MM.1S (cell line): Measurements from ENCODE around the gene PGBD5.

Source experiments
- DNase-seq: peaks from one replicate; pipeline ENCODE4 v3.0.0-alpha.2; 2015
- H2AFZ ChIP-seq: fragments of 300-600 bp; sonication (generic); 2 replicates; pipeline ENCODE4 v1.6.0; 2016; ENCODE audit warnings: antibody characterized with exemption, low read length
- H3F3A ChIP-seq: fragments of 300-600 bp; sonication (generic); 2 replicates; pipeline ENCODE4 v1.6.1; 2016; ENCODE audit warnings: mild to moderate bottlenecking, antibody characterized with exemption, low read length, moderate library complexity, mixed read lengths; ENCODE audit not compliant: insufficient read depth
- H3K27ac ChIP-seq: fragments of 300-600 bp; sonication (generic); 2 replicates; pipeline ENCODE4 v1.5.1; 2016; ENCODE audit warnings: mild to moderate bottlenecking, low read length
- H3K27me3 ChIP-seq: fragments of 300-600 bp; sonication (generic); replicated peaks from 2 replicates; pipeline ENCODE4 v1.6.0; 2016; ENCODE audit warnings: low read length; ENCODE audit not compliant: insufficient read depth
- H3K36me3 ChIP-seq: fragments of 300-600 bp; sonication (generic); replicated peaks from 2 replicates; pipeline ENCODE4 v1.6.1; 2016; ENCODE audit warnings: mild to moderate bottlenecking, low read length, mixed read lengths; ENCODE audit not compliant: insufficient read depth
- H3K4me1 ChIP-seq: fragments of 300-600 bp; sonication (generic); 2 replicates; pipeline ENCODE4 v1.6.1; 2016; ENCODE audit warnings: low read length, mixed read lengths
- H3K4me2 ChIP-seq: fragments of 300-600 bp; sonication (generic); 2 replicates; pipeline ENCODE4 v1.6.0; 2016; ENCODE audit warnings: low read depth, low read length
- H3K4me3 ChIP-seq: fragments of 300-600 bp; sonication (generic); 2 replicates; pipeline ENCODE4 v1.5.1; 2016; ENCODE audit warnings: low read length, mixed read lengths
- H3K79me2 ChIP-seq: fragments of 300-600 bp; sonication (generic); 2 replicates; pipeline ENCODE4 v1.6.1; 2016; ENCODE audit warnings: mixed run types, low read length, mixed read lengths
- H3K9ac ChIP-seq: fragments of 300-600 bp; sonication (generic); 2 replicates; pipeline ENCODE4 v1.6.1; 2016; ENCODE audit warnings: low read length, mixed read lengths
- H3K9me2 ChIP-seq: fragments of 300-600 bp; sonication (generic); replicated peaks from 2 replicates; pipeline ENCODE4 v1.6.1; 2016; ENCODE audit warnings: mild to moderate bottlenecking, low read length, mixed read lengths; ENCODE audit not compliant: insufficient read depth
- H3K9me3 ChIP-seq: fragments of 300-600 bp; sonication (generic); replicated peaks from 2 replicates; pipeline ENCODE4 v1.6.1; 2016; ENCODE audit warnings: mild to moderate bottlenecking, low read length, mixed read lengths; ENCODE audit not compliant: insufficient read depth
- H4K20me1 ChIP-seq: fragments of 300-600 bp; sonication (generic); 2 replicates; pipeline ENCODE4 v1.6.1; 2016; ENCODE audit warnings: mild to moderate bottlenecking, low read length, moderate library complexity, mixed read lengths; ENCODE audit not compliant: insufficient read depth
- EZH2 ChIP-seq: fragments of 300-600 bp; sonication (generic); optimal IDR thresholded peaks from 2 replicates; pipeline ENCODE3; 2017; ENCODE audit warnings: low read depth, mild to moderate bottlenecking, antibody characterized with exemption, low read length, mixed read lengths
- EZH2phosphoT487 ChIP-seq: fragments of 300-600 bp; sonication (generic); IDR thresholded peaks from 2 replicates; pipeline ENCODE4 v1.6.1; 2018; ENCODE audit warnings: antibody characterized with exemption, low read length
- TF ChIP-seq, protein P1 (sequence below): fragments of 300-600 bp; sonication (generic); IDR thresholded peaks from 2 replicates; pipeline ENCODE4 v1.5.1; 2016; ENCODE audit warnings: antibody characterized with exemption, low read length, mixed read lengths

PGBD5 gene

DNA sequence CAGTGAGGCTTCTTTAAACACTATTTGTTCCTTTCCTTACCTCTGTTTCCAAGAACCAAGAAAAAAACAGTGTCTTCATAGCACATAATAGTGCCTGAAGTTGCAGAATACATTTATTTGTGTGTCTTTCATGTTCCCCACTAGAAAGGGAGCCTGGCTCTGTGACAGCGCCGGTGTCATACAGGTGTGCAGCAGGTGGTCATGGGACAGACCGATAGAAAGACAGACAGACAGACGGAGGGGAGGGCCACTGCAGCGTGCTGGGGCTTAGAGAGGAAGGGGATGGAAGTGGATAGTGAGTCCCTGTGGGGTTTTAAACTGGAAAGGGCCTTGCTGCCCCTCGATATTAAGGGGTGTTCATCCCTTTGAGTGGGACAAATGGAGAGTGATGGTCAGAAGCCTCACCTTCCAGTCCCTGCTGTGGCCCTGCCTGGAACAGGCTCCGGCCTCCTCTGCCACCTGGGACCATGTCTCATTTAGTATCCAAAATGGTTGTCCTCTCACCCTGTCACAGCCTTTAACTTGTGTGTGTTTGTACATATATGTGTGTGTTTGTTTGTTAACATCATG, 152.9 kb downstream of the PGBD5 start:
- DNase-seq, result no peak
- H3K4me1 ChIP-seq, result no peaks in the 10 kb centered on the region
- H3K9me2 ChIP-seq, result no peaks in the 10 kb centered on the region
- H4K20me1 ChIP-seq, result no peaks in the 10 kb centered on the region
- H3K4me2 ChIP-seq, result no peak overlapping the region
- TF ChIP-seq EZH2 (no peak), EZH2phosphoT487 (no peak)
- TF ChIP-seq, protein P1, sequence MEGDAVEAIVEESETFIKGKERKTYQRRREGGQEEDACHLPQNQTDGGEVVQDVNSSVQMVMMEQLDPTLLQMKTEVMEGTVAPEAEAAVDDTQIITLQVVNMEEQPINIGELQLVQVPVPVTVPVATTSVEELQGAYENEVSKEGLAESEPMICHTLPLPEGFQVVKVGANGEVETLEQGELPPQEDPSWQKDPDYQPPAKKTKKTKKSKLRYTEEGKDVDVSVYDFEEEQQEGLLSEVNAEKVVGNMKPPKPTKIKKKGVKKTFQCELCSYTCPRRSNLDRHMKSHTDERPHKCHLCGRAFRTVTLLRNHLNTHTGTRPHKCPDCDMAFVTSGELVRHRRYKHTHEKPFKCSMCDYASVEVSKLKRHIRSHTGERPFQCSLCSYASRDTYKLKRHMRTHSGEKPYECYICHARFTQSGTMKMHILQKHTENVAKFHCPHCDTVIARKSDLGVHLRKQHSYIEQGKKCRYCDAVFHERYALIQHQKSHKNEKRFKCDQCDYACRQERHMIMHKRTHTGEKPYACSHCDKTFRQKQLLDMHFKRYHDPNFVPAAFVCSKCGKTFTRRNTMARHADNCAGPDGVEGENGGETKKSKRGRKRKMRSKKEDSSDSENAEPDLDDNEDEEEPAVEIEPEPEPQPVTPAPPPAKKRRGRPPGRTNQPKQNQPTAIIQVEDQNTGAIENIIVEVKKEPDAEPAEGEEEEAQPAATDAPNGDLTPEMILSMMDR, result no peak
- H3K79me2 ChIP-seq, result no peaks in the 10 kb centered on the region
- H3K4me3 ChIP-seq, result no peak overlapping the region
- H3F3A ChIP-seq, result no peaks in the 10 kb centered on the region
- H2AFZ ChIP-seq, result no peak overlapping the region
- H3K27ac ChIP-seq, result no peak overlapping the region
- H3K27me3 ChIP-seq, result no peaks in the 10 kb centered on the region
- H3K36me3 ChIP-seq, result peaks cover 10% of the 10 kb centered on the region; the same call in 1 of the 2 replicates
- no peak overlapping the region for H3K9ac ChIP-seq
- no peaks in the 10 kb centered on the region for H3K9me3 ChIP-seq

DNA sequence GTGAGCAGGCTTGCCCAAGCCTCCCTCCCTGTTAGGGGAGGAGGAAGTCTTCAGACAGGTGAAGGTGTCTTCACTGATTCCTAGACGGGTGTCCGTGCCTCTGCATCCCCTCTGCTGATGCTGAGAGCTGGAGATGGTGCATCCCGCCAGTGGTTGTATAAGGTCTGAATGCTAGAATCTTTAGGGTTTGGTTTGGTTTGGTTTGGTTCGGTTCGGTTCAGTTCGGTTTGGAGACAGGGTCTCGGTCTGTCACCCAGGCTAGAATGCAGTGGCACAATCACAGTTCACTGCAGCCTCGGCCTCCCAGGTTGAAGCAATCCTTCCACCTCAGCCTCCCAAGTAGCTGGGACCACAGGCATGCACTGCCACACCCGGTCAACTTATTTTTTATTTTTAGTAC, 153.6 kb downstream of the PGBD5 start:
- H3K36me3 ChIP-seq, result peaks cover 10% of the 10 kb centered on the region; the same call in 1 of the 2 replicates
- H3K4me3 ChIP-seq, result no peak overlapping the region
- H3K27ac ChIP-seq, result no peak overlapping the region
- H3K9ac ChIP-seq, result no peak overlapping the region
- H2AFZ ChIP-seq, result no peak overlapping the region
- no peaks in the 10 kb centered on the region for H3K9me3 ChIP-seq
- no peaks in the 10 kb centered on the region for H3K27me3 ChIP-seq
- no peak for DNase-seq
- H3F3A ChIP-seq, result no peaks in the 10 kb centered on the region
- H3K4me1 ChIP-seq, result no peaks in the 10 kb centered on the region
- H3K4me2 ChIP-seq, result no peak overlapping the region
- no peaks in the 10 kb centered on the region for H3K79me2 ChIP-seq
- H4K20me1 ChIP-seq, result no peaks in the 10 kb centered on the region
- TF ChIP-seq, protein P1, result no peak
- no peak for TF ChIP-seq EZH2phosphoT487
- no peak for TF ChIP-seq EZH2
- no peaks in the 10 kb centered on the region for H3K9me2 ChIP-seq

DNA sequence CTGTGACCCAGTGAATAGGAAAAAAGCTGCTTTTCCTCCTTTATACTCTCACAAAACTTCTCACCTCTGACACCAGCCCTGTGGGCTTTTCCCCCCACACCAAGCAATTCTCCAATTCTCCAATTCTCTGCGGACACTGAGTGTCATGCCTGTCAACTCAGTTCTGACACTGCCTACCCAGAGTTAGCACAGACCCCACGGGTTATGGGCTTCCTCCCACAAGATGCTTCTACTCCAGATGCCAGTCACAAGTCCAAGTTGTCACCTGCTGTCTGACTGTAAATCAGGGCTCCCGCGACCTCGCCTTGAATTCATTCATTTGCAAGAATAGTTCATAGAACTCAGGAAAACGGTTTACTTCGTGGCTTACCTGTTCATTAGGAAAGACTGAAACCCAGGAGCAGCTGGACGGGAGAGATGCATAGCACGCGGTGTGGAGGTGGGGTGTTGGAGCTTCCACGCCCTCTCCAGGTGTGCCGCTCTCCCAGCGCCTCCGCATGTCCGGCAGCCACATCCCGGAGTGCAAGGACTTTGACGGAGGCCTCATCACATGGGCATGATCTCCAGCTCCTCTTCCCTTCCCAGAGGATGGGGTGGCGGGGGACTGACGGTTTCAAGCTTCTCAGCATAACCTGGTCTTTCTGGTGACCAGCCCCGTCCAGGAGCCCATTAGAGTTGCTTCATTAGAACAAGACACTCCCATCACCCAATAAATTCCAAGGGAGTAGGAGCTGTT, 154.7 kb downstream of the PGBD5 start:
- Histone ChIP-seq H3K9me3 (no peaks in the 10 kb centered on the region), H3K79me2 (no peaks in the 10 kb centered on the region), H3K36me3 (peaks cover 10% of the 10 kb centered on the region; the same call in 1 of the 2 replicates), H3K4me1 (no peaks in the 10 kb centered on the region), H3K27me3 (no peaks in the 10 kb centered on the region), H3K9ac (no peak overlapping the region), H3K9me2 (no peaks in the 10 kb centered on the region), H3K27ac (no peak overlapping the region), H3K4me2 (no peak overlapping the region), H3F3A (no peaks in the 10 kb centered on the region), H2AFZ (no peak overlapping the region), H3K4me3 (no peak overlapping the region), H4K20me1 (no peaks in the 10 kb centered on the region)
- DNase-seq, result no peak
- no peak for TF ChIP-seq EZH2
- TF ChIP-seq, protein P1, result no peak
- TF ChIP-seq EZH2phosphoT487, result no peak
